ENCODE data around the gene IFI27L2.

The IFI27L2 gene

DNA sequence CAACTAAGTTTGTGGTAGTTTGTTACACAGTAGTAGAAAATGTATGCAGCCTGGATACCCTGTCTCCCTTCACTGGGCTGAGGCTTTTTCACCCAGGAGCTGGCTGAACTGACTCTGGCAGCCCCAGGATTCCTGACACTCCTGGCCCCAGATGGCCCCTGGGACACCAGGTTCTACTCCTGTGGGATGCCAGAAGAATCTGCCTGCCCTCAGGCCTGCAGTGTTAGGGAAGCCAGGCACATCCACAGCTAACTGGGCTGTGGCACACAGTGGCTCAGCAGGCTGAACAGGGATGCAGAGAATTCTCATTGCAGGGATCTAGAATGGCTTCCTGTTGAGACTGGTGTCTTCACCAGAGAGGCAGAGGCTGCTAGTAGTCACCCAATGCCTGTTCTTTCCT, 10.3 kb downstream of the IFI27L2 start:
- no peak for DNase-seq (ENCODE audit: low read depth)
- TF ChIP-seq, protein P1, sequence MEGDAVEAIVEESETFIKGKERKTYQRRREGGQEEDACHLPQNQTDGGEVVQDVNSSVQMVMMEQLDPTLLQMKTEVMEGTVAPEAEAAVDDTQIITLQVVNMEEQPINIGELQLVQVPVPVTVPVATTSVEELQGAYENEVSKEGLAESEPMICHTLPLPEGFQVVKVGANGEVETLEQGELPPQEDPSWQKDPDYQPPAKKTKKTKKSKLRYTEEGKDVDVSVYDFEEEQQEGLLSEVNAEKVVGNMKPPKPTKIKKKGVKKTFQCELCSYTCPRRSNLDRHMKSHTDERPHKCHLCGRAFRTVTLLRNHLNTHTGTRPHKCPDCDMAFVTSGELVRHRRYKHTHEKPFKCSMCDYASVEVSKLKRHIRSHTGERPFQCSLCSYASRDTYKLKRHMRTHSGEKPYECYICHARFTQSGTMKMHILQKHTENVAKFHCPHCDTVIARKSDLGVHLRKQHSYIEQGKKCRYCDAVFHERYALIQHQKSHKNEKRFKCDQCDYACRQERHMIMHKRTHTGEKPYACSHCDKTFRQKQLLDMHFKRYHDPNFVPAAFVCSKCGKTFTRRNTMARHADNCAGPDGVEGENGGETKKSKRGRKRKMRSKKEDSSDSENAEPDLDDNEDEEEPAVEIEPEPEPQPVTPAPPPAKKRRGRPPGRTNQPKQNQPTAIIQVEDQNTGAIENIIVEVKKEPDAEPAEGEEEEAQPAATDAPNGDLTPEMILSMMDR (IDR thresholded peaks at IDR 0.05; ENCODE audit: low read depth, low read length, missing control alignments), result no peak
- H3K4me3 ChIP-seq (ENCODE audit: low read depth, low read length), result no peak overlapping the region

DNA sequence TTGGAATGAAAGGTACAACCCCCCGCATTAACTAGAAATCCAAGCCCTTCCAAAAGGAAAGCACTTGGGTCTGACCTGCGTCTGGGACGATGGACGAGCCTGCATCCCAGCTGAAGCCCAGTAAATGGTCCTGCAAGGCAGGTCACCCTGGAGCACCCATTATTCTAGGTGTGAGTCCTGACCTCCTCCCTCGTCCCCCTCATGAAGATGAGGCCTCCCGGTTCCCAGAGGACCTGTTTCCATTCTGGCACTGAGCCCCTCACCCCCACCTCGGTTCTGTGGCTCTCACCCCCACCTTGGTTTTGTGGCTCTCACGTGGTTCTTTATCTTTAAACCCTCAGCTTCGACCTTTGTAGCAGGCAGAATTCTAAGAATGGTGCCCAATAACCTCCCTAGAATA, 11.5 kb downstream of the IFI27L2 start:
- H3K4me3 ChIP-seq (ENCODE audit: low read depth, low read length), result no peak overlapping the region
- DNase-seq (ENCODE audit: low read depth), result no peak
- TF ChIP-seq, protein P1 (IDR thresholded peaks at IDR 0.05; ENCODE audit: low read depth, low read length, missing control alignments), result no peak

DNA sequence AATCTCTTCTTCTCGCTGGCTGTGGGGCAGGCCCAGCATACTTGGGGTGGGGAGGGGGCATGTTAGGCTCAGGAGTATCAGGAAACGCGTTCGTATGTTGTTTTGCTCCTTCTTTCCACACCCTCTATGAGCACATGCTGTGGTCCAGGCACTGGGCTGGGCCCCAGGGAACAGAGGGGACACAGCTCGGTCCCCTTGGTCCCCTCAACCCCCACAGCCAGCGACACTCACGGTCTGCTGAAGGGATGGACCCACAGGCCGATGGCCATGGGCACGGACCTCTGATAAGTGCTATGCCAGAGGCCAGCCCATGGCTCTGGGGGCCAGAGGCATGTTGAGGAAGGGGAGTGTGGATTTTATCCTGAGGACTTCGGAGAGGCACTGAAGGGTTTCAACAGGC, 12.7 kb downstream of the IFI27L2 start:
- no peak overlapping the region for H3K4me3 ChIP-seq (ENCODE audit: low read depth, low read length)
- TF ChIP-seq, protein P1 (IDR thresholded peaks at IDR 0.05; ENCODE audit: low read depth, low read length, missing control alignments), result no peak
- DNase-seq (ENCODE audit: low read depth), result no peak

DNA sequence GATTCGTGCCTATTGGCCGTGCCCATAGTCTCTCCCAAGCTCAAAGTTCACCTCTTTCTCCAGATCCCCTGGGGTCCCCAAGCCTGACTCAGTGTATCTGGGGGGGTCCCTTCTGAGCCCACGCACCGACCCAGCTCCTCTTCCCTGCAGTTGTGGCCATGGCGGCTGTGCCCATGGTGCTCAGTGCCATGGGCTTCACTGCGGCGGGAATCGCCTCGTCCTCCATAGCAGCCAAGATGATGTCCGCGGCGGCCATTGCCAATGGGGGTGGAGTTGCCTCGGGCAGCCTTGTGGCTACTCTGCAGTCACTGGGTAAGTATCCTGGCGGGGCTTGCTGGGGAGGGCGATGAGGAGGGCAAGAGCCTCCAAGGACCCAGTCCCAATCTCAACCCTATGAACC, 13.8 kb downstream of the IFI27L2 start:
- TF ChIP-seq, protein P1 (IDR thresholded peaks at IDR 0.05; ENCODE audit: low read depth, low read length, missing control alignments), result no peak
- H3K4me3 ChIP-seq (ENCODE audit: low read depth, low read length), result no peak overlapping the region
- no peak for DNase-seq (ENCODE audit: low read depth)

DNA sequence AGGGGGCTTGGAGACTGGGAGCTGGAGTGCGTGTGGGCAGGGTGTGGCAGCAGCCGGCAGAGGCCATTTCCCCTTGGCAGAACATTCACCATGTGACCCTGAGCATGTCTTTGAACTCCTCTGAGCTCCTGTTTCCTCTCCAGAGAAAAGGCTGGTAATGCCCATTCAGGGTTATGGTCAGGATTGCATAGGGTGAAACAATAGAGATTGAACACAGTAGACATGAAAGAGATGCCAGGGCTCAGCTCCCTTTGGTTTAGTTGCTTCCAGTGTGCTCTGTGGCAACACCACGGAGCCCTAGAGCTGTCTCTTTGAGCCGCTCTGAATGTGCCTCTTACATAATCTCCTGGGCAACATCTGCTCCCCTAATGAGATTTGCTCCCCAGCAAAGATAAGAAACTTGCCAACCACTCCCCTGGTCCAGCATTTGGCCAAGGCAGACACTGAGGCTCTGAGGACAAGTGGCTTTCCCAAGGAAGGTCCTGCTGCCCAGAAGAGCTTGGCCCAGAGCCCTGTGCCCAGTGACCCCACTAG, 14.3 kb downstream of the IFI27L2 start:
- DNase-seq (ENCODE audit: low read depth), result no peak
- no peak overlapping the region for H3K4me3 ChIP-seq (ENCODE audit: low read depth, low read length)
- TF ChIP-seq, protein P1 (IDR thresholded peaks at IDR 0.05; ENCODE audit: low read depth, low read length, missing control alignments), result no peak

DNA sequence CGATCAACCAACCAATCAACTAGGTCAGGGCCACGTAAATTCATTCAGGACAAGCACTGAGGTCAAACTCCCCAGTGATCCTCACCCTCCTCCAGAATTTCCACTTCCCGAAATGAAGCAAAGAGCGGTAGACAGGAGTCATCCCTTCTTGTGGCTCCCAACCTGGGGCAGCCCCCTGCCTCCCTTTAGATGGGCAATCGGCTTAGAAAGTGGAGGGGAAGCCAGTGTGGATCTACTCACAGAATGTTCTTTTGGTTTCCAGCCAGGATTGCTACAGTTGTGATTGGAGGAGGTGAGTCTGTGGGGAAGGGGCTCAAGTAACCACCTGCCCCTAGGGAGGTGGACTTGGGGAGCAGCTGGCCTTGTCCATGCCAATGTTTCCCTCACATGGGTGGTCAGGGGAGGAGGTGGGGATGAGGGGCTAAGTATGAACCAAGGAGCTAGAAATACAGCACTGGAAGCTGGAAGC, 14.8 kb downstream of the IFI27L2 start:
- TF ChIP-seq, protein P1 (IDR thresholded peaks at IDR 0.05; ENCODE audit: low read depth, low read length, missing control alignments), result no peak
- no peak for DNase-seq (ENCODE audit: low read depth)
- H3K4me3 ChIP-seq (ENCODE audit: low read depth, low read length), result no peak overlapping the region

DNA sequence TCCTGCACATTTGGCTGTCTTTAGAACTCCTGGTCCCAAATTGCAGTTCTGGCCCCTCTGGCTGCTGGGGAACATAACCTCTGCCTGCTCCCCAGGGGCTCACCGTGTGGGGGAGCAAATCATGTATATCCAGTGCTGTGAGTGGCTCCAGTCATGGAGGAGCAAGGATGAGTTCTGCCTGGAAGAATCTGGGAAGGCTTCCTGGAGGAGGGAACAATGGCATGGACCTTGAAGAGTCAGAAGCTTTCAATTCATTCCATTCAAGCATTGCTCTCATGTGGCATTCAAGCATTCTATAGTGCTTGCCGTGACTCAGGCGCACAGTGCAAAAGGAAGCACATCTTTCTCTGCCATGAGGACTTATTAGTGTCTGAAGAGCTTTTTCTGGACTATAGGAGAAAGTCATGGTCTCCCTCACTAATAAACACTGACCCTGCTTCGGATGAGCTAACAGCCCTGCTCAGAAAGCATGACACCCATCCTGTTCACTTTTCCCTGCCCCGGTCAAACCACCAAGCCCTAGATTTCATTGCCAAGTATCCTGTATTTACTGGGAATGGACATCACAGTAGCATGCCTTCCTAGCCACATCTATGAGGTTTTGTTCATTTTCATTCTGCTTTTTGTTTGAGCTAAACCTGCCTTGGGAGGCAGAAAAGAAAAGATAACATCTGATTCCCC, 15.4 kb downstream of the IFI27L2 start:
- DNase-seq (ENCODE audit: low read depth), result no peak
- H3K4me3 ChIP-seq (ENCODE audit: low read depth, low read length), result no peak overlapping the region
- TF ChIP-seq, protein P1 (IDR thresholded peaks at IDR 0.05; ENCODE audit: low read depth, low read length, missing control alignments), result no peak

All from GM12864 (cell line).